Measurements from ENCODE around the gene BMPER.

DNA sequence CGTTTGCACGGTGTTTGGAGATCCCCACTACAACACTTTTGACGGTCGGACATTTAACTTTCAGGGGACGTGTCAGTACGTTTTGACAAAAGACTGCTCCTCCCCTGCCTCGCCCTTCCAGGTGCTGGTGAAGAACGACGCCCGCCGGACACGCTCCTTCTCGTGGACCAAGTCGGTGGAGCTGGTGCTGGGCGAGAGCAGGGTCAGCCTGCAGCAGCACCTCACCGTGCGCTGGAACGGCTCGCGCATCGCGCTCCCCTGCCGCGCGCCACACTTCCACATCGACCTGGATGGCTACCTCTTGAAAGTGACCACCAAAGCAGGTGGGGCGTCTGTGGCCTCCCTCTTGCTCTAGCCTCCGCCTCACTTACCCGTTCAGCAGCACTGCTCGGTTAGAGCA, 173.5 kb downstream of the BMPER start:
- TF ChIP-seq, protein P1, sequence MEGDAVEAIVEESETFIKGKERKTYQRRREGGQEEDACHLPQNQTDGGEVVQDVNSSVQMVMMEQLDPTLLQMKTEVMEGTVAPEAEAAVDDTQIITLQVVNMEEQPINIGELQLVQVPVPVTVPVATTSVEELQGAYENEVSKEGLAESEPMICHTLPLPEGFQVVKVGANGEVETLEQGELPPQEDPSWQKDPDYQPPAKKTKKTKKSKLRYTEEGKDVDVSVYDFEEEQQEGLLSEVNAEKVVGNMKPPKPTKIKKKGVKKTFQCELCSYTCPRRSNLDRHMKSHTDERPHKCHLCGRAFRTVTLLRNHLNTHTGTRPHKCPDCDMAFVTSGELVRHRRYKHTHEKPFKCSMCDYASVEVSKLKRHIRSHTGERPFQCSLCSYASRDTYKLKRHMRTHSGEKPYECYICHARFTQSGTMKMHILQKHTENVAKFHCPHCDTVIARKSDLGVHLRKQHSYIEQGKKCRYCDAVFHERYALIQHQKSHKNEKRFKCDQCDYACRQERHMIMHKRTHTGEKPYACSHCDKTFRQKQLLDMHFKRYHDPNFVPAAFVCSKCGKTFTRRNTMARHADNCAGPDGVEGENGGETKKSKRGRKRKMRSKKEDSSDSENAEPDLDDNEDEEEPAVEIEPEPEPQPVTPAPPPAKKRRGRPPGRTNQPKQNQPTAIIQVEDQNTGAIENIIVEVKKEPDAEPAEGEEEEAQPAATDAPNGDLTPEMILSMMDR (IDR thresholded peaks at IDR 0.05; ENCODE audit: control extremely low read depth in 1 of 3, insufficient read depth in 1 of 3, low read depth in 1 of 3, low read length in 3 of 3) = no peak
- TF ChIP-seq POLR2A (IDR thresholded peaks at IDR 0.05; ENCODE audit: control extremely low read depth in 1 of 2, low read depth in 2 of 2, low read length in 2 of 2) (no peak), TAF1 (IDR thresholded peaks at IDR 0.05; ENCODE audit: low read depth, low read length) (no peak), SIX5 (IDR thresholded peaks at IDR 0.05; ENCODE audit: low read depth, low read length) (no peak), SIRT6 (IDR thresholded peaks at IDR 0.05; ENCODE audit: low read length) (no peak), CHD2 (IDR thresholded peaks at IDR 0.05; ENCODE audit: low read length) (no peak), HDAC6 (IDR thresholded peaks at IDR 0.05; ENCODE audit: low read depth, low read length) (no peak), SP2 (IDR thresholded peaks at IDR 0.05; ENCODE audit: low read length) (no peak)

All from H1 (cell line).